ENCODE results near the gene GHDC. TPM values are rescaled to one million over a fixed set of nuclear protein-coding genes. Genes with fewer than 3 reads are reported as not detected.

The GHDC gene
- total RNA-seq, 3 donors from 2014 or later (not counting 1 experiment from before 2014, with no cell fraction given) = 19.5 to 24.6 (median 22.8) TPM

DNA sequence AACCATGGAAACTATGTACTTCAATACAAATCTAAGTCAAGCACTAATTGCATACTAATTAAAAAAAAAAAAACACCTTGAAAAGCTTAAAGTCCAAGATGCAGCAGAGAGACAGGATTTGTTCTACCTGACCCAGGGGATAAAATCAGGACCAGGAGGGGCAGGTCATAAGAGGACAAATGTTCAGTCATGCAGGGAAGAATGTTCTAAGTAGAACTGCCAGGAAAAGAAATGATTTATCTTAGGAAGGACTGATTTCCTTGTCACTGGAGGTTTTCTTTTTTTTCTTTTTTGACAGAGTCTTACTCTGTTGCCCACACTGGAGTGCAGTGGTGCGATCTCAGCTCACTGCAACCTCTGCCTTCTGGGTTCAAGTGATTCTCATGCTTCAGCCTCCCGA lies 9.1 kb upstream of the GHDC start:
- Mint-ChIP-seq H3K4me1 (no peaks in the 10 kb centered on the region), H3K9me3 (no peaks in the 10 kb centered on the region), H3K27ac (no peak overlapping the region), H3K27me3 (ENCODE audit: low read depth in 2 of 2) (no peaks in the 10 kb centered on the region), H3K36me3 (no peaks in the 10 kb centered on the region), H3K4me3 (no peak overlapping the region)
- Histone ChIP-seq H3K4me1 (ENCODE audit: control insufficient read depth, insufficient read depth, low read length) (peaks cover 4% of the 10 kb centered on the region), H3K36me3 (ENCODE audit: control insufficient read depth, insufficient read depth, low read length) (peaks cover 48% of the 10 kb centered on the region), H3K27me3 (ENCODE audit: control insufficient read depth, insufficient read depth, low read length) (no peaks in the 10 kb centered on the region), H3K4me3 (ENCODE audit: low read length) (no peak overlapping the region), H3K9me3 (ENCODE audit: control insufficient read depth, insufficient read depth, low read length) (no peaks in the 10 kb centered on the region), H3K27ac (ENCODE audit: low read length) (no peak overlapping the region)
- ATAC-seq (no peak), DNase-seq (no peak)
- whole genome bisulfite sequencing (ENCODE audit: insufficient coverage) = 100% methylated on average over 2 of the region's 2 CpGs
- TF ChIP-seq, protein P1, sequence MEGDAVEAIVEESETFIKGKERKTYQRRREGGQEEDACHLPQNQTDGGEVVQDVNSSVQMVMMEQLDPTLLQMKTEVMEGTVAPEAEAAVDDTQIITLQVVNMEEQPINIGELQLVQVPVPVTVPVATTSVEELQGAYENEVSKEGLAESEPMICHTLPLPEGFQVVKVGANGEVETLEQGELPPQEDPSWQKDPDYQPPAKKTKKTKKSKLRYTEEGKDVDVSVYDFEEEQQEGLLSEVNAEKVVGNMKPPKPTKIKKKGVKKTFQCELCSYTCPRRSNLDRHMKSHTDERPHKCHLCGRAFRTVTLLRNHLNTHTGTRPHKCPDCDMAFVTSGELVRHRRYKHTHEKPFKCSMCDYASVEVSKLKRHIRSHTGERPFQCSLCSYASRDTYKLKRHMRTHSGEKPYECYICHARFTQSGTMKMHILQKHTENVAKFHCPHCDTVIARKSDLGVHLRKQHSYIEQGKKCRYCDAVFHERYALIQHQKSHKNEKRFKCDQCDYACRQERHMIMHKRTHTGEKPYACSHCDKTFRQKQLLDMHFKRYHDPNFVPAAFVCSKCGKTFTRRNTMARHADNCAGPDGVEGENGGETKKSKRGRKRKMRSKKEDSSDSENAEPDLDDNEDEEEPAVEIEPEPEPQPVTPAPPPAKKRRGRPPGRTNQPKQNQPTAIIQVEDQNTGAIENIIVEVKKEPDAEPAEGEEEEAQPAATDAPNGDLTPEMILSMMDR (IDR thresholded peaks at IDR 0.05) = no peak
- intact Hi-C loops (cut with micrococcal nuclease) = no loop called here

- TF ChIP-seq, protein P1 (IDR thresholded peaks at IDR 0.05) = no peak
- peaks cover 47% of the 10 kb centered on the region for H3K36me3 ChIP-seq (ENCODE audit: control insufficient read depth, insufficient read depth, low read length)
- Mint-ChIP-seq H3K27ac (no peak overlapping the region), H3K9me3 (no peaks in the 10 kb centered on the region), H3K4me1 (no peaks in the 10 kb centered on the region), H3K4me3 (no peak overlapping the region), H3K36me3 (no peaks in the 10 kb centered on the region), H3K27me3 (ENCODE audit: low read depth in 2 of 2) (no peaks in the 10 kb centered on the region)
- no peak for DNase-seq
- no peaks in the 10 kb centered on the region for H3K9me3 ChIP-seq (ENCODE audit: control insufficient read depth, insufficient read depth, low read length)
- WGBS (ENCODE audit: insufficient coverage) = 100% methylated on average over 5 of the region's 5 CpGs
- no peak overlapping the region for H3K4me3 ChIP-seq (ENCODE audit: low read length)
- intact Hi-C loops (cut with micrococcal nuclease) = no loop called here
- H3K27me3 ChIP-seq (ENCODE audit: control insufficient read depth, insufficient read depth, low read length) = no peaks in the 10 kb centered on the region
- ATAC-seq = no peak
- no peak overlapping the region for H3K27ac ChIP-seq (ENCODE audit: low read length)
- H3K4me1 ChIP-seq (ENCODE audit: control insufficient read depth, insufficient read depth, low read length) = peaks cover 4% of the 10 kb centered on the region
Measured at GRCh38 chr17:42202696-42203095, 8.4 kb upstream of the GHDC start.

DNA sequence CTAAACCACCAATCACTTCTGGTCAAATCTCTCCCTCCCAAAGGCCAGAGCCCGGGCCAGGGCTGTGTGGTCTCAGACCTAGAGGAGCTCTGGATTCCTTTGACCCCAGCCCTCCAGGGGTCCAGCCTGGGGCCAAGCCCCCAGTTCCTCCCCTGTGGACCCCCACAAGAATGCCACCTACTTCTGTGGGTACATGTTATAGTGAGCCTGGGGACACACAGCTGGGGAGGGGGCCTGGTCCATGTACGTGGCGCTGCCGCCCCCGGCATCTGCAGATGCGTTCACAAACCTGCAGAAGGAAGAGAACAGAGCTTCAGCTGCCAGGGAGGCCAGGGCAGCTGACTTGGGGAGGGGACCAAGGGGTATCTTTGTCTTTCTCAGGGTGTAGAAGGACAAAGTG lies 7.9 kb upstream of the GHDC start:
- no peak for DNase-seq
- Histone ChIP-seq H3K9me3 (ENCODE audit: control insufficient read depth, insufficient read depth, low read length) (no peaks in the 10 kb centered on the region), H3K36me3 (ENCODE audit: control insufficient read depth, insufficient read depth, low read length) (peaks cover 42% of the 10 kb centered on the region), H3K4me3 (ENCODE audit: low read length) (no peak overlapping the region), H3K4me1 (ENCODE audit: control insufficient read depth, insufficient read depth, low read length) (peaks cover 4% of the 10 kb centered on the region), H3K27ac (ENCODE audit: low read length) (no peak overlapping the region), H3K27me3 (ENCODE audit: control insufficient read depth, insufficient read depth, low read length) (no peaks in the 10 kb centered on the region)
- Mint-ChIP-seq H3K27me3 (ENCODE audit: low read depth in 2 of 2) (no peaks in the 10 kb centered on the region), H3K4me3 (no peak overlapping the region), H3K9me3 (no peaks in the 10 kb centered on the region), H3K4me1 (no peaks in the 10 kb centered on the region), H3K36me3 (no peaks in the 10 kb centered on the region), H3K27ac (peak overlapping the region in 1 of 2 donors; percentile 20)
- no peak for ATAC-seq
- intact Hi-C loops (cut with micrococcal nuclease) = no loop called here
- TF ChIP-seq, protein P1 (IDR thresholded peaks at IDR 0.05) = no peak
- 97% methylated on average over 6 of the region's 6 CpGs for WGBS (ENCODE audit: insufficient coverage)

- Histone ChIP-seq H3K27me3 (ENCODE audit: control insufficient read depth, insufficient read depth, low read length) (no peaks in the 10 kb centered on the region), H3K27ac (ENCODE audit: low read length) (no peak overlapping the region), H3K9me3 (ENCODE audit: control insufficient read depth, insufficient read depth, low read length) (no peaks in the 10 kb centered on the region), H3K36me3 (ENCODE audit: control insufficient read depth, insufficient read depth, low read length) (peaks cover 40% of the 10 kb centered on the region), H3K4me3 (ENCODE audit: low read length) (no peak overlapping the region), H3K4me1 (ENCODE audit: control insufficient read depth, insufficient read depth, low read length) (peaks cover 4% of the 10 kb centered on the region)
- no peak for ATAC-seq
- Mint-ChIP-seq H3K27me3 (ENCODE audit: low read depth in 2 of 2) (no peaks in the 10 kb centered on the region), H3K27ac (peak overlapping the region in 1 of 2 donors; percentile 20), H3K36me3 (no peaks in the 10 kb centered on the region), H3K4me3 (no peak overlapping the region), H3K9me3 (no peaks in the 10 kb centered on the region), H3K4me1 (no peaks in the 10 kb centered on the region)
- TF ChIP-seq, protein P1 (IDR thresholded peaks at IDR 0.05) = no peak
- intact Hi-C loops (cut with micrococcal nuclease) = no loop called here
- 92% methylated on average over 8 of the region's 10 CpGs for WGBS (ENCODE audit: insufficient coverage)
- no peak for DNase-seq
Measured at GRCh38 chr17:42201458-42201772, 7.1 kb upstream of the GHDC start.
